H1 (cell line): ENCODE results near the gene SND1.

Source experiments
- EP300 ChIP-seq, 2 experiments: IDR thresholded peaks; 1 replicate in 1 of 2; 2 replicates in 1 of 2; pipeline ENCODE4 v1.6.1; 2011 to 2012; ENCODE audit warnings: low read depth in 2 of 2, low read length in 2 of 2, mild to moderate bottlenecking in 2 of 2, borderline replicate concordance in 1 of 2, inconsistent platforms in 1 of 2, moderate library complexity in 1 of 2
- TF ChIP-seq, protein P1 (sequence below), 3 experiments: IDR thresholded peaks; 1 replicate in 2 of 3; 2 replicates in 1 of 3; pipeline versions ENCODE4 v1.5.1 to v1.6.1; 2011; ENCODE audit warnings: low read length in 3 of 3, mild to moderate bottlenecking in 3 of 3, inconsistent platforms in 2 of 3, low read depth in 1 of 3, moderate library complexity in 1 of 3; ENCODE audit not compliant: insufficient read depth in 1 of 3; ENCODE audit errors: control extremely low read depth in 1 of 3

DNA sequence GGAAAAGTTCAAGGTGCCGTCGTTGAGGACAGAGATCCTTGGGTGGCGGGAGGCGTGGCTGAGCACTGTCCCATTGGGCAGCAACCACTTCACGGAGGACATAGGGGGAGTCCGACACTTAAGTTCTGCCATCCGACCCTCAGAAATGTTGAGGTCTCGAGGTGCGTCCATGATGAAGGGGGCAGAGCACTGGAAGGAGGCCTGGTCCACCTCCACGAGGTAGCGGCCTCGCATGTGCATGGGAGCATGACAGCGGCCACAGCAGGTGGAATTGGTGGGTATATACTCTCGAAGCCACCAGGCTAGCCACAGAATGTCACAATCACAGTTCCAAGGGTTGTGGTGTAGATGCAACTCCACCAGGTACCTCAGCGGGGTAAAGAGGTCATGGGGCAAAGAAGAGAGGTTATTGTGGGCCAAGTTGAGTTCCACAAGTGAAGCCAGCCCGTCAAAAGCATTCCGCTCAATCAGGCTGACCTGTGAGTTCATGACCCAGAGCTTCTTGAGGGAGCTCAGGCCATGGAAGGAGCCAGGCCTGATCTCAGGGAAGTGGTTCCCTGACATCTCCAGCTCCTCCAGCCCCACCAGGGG, 377.5 kb downstream of the SND1 start:
- TF ChIP-seq, protein P1, sequence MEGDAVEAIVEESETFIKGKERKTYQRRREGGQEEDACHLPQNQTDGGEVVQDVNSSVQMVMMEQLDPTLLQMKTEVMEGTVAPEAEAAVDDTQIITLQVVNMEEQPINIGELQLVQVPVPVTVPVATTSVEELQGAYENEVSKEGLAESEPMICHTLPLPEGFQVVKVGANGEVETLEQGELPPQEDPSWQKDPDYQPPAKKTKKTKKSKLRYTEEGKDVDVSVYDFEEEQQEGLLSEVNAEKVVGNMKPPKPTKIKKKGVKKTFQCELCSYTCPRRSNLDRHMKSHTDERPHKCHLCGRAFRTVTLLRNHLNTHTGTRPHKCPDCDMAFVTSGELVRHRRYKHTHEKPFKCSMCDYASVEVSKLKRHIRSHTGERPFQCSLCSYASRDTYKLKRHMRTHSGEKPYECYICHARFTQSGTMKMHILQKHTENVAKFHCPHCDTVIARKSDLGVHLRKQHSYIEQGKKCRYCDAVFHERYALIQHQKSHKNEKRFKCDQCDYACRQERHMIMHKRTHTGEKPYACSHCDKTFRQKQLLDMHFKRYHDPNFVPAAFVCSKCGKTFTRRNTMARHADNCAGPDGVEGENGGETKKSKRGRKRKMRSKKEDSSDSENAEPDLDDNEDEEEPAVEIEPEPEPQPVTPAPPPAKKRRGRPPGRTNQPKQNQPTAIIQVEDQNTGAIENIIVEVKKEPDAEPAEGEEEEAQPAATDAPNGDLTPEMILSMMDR (IDR thresholded peaks at IDR 0.05; ENCODE audit: control extremely low read depth in 1 of 3, insufficient read depth in 1 of 3, low read depth in 1 of 3, low read length in 3 of 3), result no peak
- TF ChIP-seq EP300 (IDR thresholded peaks at IDR 0.05; ENCODE audit: borderline replicate concordance in 1 of 2, low read depth in 2 of 2, low read length in 2 of 2), result no peak
